NCI-H128 (cell line): ENCODE data around the gene PHLDB2.

Experiments used
- DNase-seq: peaks from one replicate; lab custom pipeline; 2025; ENCODE audit not compliant: unreplicated experiment; lab: John Stamatoyannopoulos, UW

The PHLDB2 gene

GRCh38 chr3:111923095-111923771 lies 64.2 kb downstream of the PHLDB2 start:
- DNase-seq, result no peak

- DNase-seq, result no peak
Observed at GRCh38 chr3:111923806-111924205, 64.7 kb downstream of the PHLDB2 start.

GRCh38 chr3:111924283-111924682 lies 65.2 kb downstream of the PHLDB2 start:
- no peak for DNase-seq

- no peak for DNase-seq
Observed at GRCh38 chr3:111926266-111926676, 67.2 kb downstream of the PHLDB2 start.

GRCh38 chr3:111928613-111929012 lies 69.5 kb downstream of the PHLDB2 start:
- no peak for DNase-seq

GRCh38 chr3:111929484-111929883 lies 70.4 kb downstream of the PHLDB2 start:
- no peak for DNase-seq

GRCh38 chr3:111932946-111933345 lies 73.9 kb downstream of the PHLDB2 start:
- no peak for DNase-seq

- no peak for DNase-seq
Observed at GRCh38 chr3:111936191-111936841, 77.3 kb downstream of the PHLDB2 start.

- no peak for DNase-seq
Observed at GRCh38 chr3:111936967-111937366, 77.9 kb downstream of the PHLDB2 start.

GRCh38 chr3:111937871-111938270 lies 78.8 kb downstream of the PHLDB2 start:
- DNase-seq, result no peak

GRCh38 chr3:111939873-111940272 lies 80.8 kb downstream of the PHLDB2 start:
- DNase-seq, result no peak

- no peak for DNase-seq
Observed at GRCh38 chr3:111943533-111943932, 84.5 kb downstream of the PHLDB2 start.

GRCh38 chr3:111944372-111944771 lies 85.3 kb downstream of the PHLDB2 start:
- no peak for DNase-seq

GRCh38 chr3:111947231-111947630 lies 88.2 kb downstream of the PHLDB2 start:
- no peak for DNase-seq

- no peak for DNase-seq
Observed at GRCh38 chr3:111948786-111949185, 89.7 kb downstream of the PHLDB2 start.

GRCh38 chr3:111949712-111950111 lies 90.6 kb downstream of the PHLDB2 start:
- no peak for DNase-seq

GRCh38 chr3:111951032-111951431 lies 92.0 kb downstream of the PHLDB2 start:
- no peak for DNase-seq

GRCh38 chr3:111952086-111952485 lies 93.0 kb downstream of the PHLDB2 start:
- no peak for DNase-seq

- DNase-seq, result no peak
Observed at GRCh38 chr3:111952866-111953450, 93.9 kb downstream of the PHLDB2 start.

- no peak for DNase-seq
Observed at GRCh38 chr3:111954228-111954990, 95.3 kb downstream of the PHLDB2 start.

GRCh38 chr3:111955876-111956275 lies 96.8 kb downstream of the PHLDB2 start:
- DNase-seq, result no peak

- DNase-seq, result no peak
Observed at GRCh38 chr3:111956449-111956848, 97.4 kb downstream of the PHLDB2 start.
